NB4 (cell line): ENCODE results near the gene MOGAT2.

ENCODE experiments used
- DNase-seq: peaks from one replicate; pipeline ENCODE4 v3.0.0; 2010; ENCODE audit warnings: low read depth
- H3K4me3 ChIP-seq: one replicate; pipeline ENCODE4 v1.5.1; 2011; ENCODE audit warnings: mild to moderate bottlenecking, low read depth, low read length, moderate library complexity
- CTCF ChIP-seq: IDR thresholded peaks from one replicate; pipeline ENCODE4 v1.5.1; 2012; ENCODE audit warnings: low read depth, low read length
- MYC ChIP-seq: IDR thresholded peaks from 2 replicates; pipeline ENCODE4 v1.6.1; 2011; ENCODE audit warnings: low read depth, low read length
- POLR2A ChIP-seq: IDR thresholded peaks from 2 replicates; pipeline ENCODE4 v1.6.1; 2011; ENCODE audit warnings: mild to moderate bottlenecking; ENCODE audit not compliant: insufficient read length; ENCODE audit errors: extremely low read depth
- TF ChIP-seq, protein P1 (sequence below): IDR thresholded peaks from 2 replicates; pipeline ENCODE4 v1.6.1; 2011; ENCODE audit warnings: low read depth, low read length

The MOGAT2 gene

GRCh38 chr11:75781831-75782230 lies 64.2 kb downstream of the MOGAT2 start:
- no peak for DNase-seq
- no peak for TF ChIP-seq POLR2A
- TF ChIP-seq, protein P1, sequence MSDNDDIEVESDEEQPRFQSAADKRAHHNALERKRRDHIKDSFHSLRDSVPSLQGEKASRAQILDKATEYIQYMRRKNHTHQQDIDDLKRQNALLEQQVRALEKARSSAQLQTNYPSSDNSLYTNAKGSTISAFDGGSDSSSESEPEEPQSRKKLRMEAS: no peak
- TF ChIP-seq MYC: no peak
- no peak for TF ChIP-seq CTCF
- no peak overlapping the region for H3K4me3 ChIP-seq
